ENCODE measurements around the gene TRAF2. TPM values are rescaled to one million over a fixed set of nuclear protein-coding genes. Genes with fewer than 3 reads are reported as not detected.

Gene TRAF2
- total and polyA plus RNA-seq, 2 of the 8 experiments (the other 6 are each of a cell fraction or from before 2014, with no cell fraction given) = 26.9 to 50.2 TPM

DNA sequence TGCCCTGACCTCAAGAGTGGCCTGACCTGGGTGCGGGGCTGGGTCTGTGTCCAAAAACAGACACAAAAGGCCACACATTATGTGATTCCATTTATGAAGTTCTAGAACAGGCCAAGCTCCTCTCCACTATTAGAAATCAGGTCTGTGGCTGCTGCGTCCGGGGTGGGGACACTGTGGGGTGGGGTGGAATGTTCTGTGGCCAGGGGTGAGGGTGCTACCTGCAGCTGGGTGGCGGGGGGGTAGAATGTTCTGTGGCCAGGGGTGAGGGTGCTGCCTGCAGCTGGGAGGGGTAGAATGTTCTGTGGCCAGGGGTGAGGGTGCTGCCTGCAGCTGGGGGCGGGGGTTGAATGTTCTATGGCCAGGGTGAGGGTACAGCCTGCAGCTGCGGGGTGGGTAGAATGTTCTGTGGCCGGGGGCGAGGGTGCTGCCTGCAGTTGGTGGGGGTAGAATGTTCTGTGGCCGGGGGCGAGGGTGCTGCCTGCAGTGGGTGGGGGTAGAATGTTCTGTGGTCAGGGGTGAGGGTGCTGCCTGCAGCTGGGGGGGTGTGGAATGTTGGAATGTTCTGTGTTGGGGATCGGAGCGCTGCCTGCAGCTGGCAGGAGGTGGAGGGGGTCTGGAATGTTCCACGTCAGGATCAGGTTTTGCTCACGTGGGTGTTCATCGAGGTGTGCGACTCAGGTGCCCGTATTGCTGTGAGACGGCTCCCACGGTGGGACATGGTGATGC, 74.1 kb downstream of the TRAF2 start:
- H4K5ac ChIP-seq (ENCODE audit: insufficient read length, low read depth, low read length) = no peak overlapping the region
- no peaks in the 10 kb centered on the region for H3K27me3 ChIP-seq (replicated peaks in 1 of 4; ENCODE audit: control insufficient read depth in 3 of 4, extremely low read depth in 1 of 4, insufficient read depth in 3 of 4, low read length in 3 of 4)
- H3K9ac ChIP-seq (replicated peaks in 1 of 4; ENCODE audit: extremely low read depth in 1 of 4, low read depth in 3 of 4, low read length in 3 of 4) = no peak overlapping the region
- H3K4ac ChIP-seq (replicated peaks; ENCODE audit: insufficient read length, low read depth, low read length) = no peak overlapping the region
- H3K79me2 ChIP-seq (ENCODE audit: control insufficient read depth in 1 of 2, insufficient read depth in 2 of 2, low read length in 2 of 2) = no peaks in the 10 kb centered on the region
- no peak overlapping the region for H2BK15ac ChIP-seq (ENCODE audit: low read length)
- H3K56ac ChIP-seq (replicated peaks; ENCODE audit: insufficient read length, low read depth, low read length) = no peak overlapping the region
- H4K20me1 ChIP-seq (replicated peaks in 1 of 2; ENCODE audit: control insufficient read depth in 1 of 2, insufficient read depth in 2 of 2, low read length in 2 of 2) = peaks cover 0 to 6% of the 10 kb centered on the region in 2 experiments
- H4K91ac ChIP-seq (replicated peaks; ENCODE audit: insufficient read length, low read length) = no peak overlapping the region
- FAIRE-seq (no peak), DNase-seq (ENCODE audit: low read depth in 1 of 2, low spot score in 2 of 2) (no peak)
- ChIA-PET CTCF (ENCODE audit: partially characterized antibody) (interaction anchor here (1.2 to 5.6 kb wide), 4 partner anchors 12 to 107 kb away, joined by 6 to 32 read pairs (median 18); partner anchors contain the start of gene PTGDS), POLR2A (ENCODE audit: partially characterized antibody) (interaction anchor here (1.2 kb wide), 1 partner anchor 113 kb away, joined by 3 read pairs; no protein-coding TSS in a partner anchor)
- no peak overlapping the region for H2BK20ac ChIP-seq (ENCODE audit: low read length)
- no peak overlapping the region for H2BK120ac ChIP-seq (replicated peaks; ENCODE audit: low read depth, low read length)
- H3K4me2 ChIP-seq (ENCODE audit: insufficient read depth in 1 of 2, low read depth in 2 of 2, low read length in 2 of 2) = no peak overlapping the region
- WGBS, 2 experiments (ENCODE audit: extremely low coverage in 1 of 2, insufficient coverage in 1 of 2, insufficient read length in 1 of 2, insufficient replicate concordance in 2 of 2, low coverage in 1 of 2, low lambda C conversion rate in 2 of 2, missing lambda C conversion rate in 1 of 2) = 90% methylated on average over 14 of the region's 19 CpGs; no CpG with 5 or more reads in 1 of the 2 experiments
- no peak overlapping the region for H2BK5ac ChIP-seq (ENCODE audit: low read depth, low read length)
- H3K4me1 ChIP-seq (replicated peaks in 1 of 4; ENCODE audit: control insufficient read depth in 3 of 4, insufficient read depth in 4 of 4, low read length in 3 of 4) = peaks cover 0 to 3% (median under 1%) of the 10 kb centered on the region in 4 experiments; a peak in 3 of 7 replicates
- H2BK12ac ChIP-seq (ENCODE audit: low read depth, low read length) = no peak overlapping the region
- H2AFZ ChIP-seq (ENCODE audit: low read length) = no peak overlapping the region
- H3K14ac ChIP-seq (ENCODE audit: insufficient read length) = no peak overlapping the region
- H3K4me3 ChIP-seq (ENCODE audit: extremely low read depth in 1 of 4, insufficient read depth in 2 of 4, low read depth in 3 of 4, low read length in 4 of 4) = no peak overlapping the region
- no peaks in the 10 kb centered on the region; the same call in 1 of the 2 replicates for H3K79me1 ChIP-seq (ENCODE audit: low read depth, low read length)
- no peak overlapping the region for H2AK5ac ChIP-seq (ENCODE audit: low read depth, low read length)
- H4K8ac ChIP-seq (ENCODE audit: extremely low read depth, insufficient read depth, low read length) = peak overlapping the region; percentile 89
- H3K18ac ChIP-seq (ENCODE audit: extremely low read depth, low read length) = no peak overlapping the region
- no peak overlapping the region for H3K27ac ChIP-seq (ENCODE audit: low read depth, low read length)
- no peaks in the 10 kb centered on the region for H3K36me3 ChIP-seq (ENCODE audit: control insufficient read depth in 2 of 4, insufficient read depth in 4 of 4, low read length in 3 of 4)
- peaks cover 12% of the 10 kb centered on the region; the same call in 1 of the 2 replicates for H3K23me2 ChIP-seq (ENCODE audit: low read depth, low read length)
- no peaks in the 10 kb centered on the region for H3K9me3 ChIP-seq (ENCODE audit: insufficient read depth in 2 of 2, low read depth in 1 of 2, low read length in 1 of 2)
- H3K23ac ChIP-seq (ENCODE audit: insufficient read length) = no peak overlapping the region
- TF ChIP-seq POU5F1 (IDR thresholded peaks at IDR 0.05; ENCODE audit: low read depth, low read length) (no peak), SRF (IDR thresholded peaks at IDR 0.05; ENCODE audit: low read depth, low read length) (no peak), EP300 (IDR thresholded peaks at IDR 0.05; ENCODE audit: borderline replicate concordance in 1 of 2, low read depth in 2 of 2, low read length in 2 of 2) (no peak), SAP30 (IDR thresholded peaks at IDR 0.05; ENCODE audit: insufficient read depth, insufficient replicate concordance, low read length) (no peak), JUN (IDR thresholded peaks at IDR 0.05; ENCODE audit: low read depth, low read length) (no peak), POLR2AphosphoS5 (IDR thresholded peaks at IDR 0.05; ENCODE audit: low read depth, low read length) (no peak), RNF2 (IDR thresholded peaks at IDR 0.05; ENCODE audit: borderline replicate concordance, low read depth, low read length, missing control alignments, poor library complexity, severe bottlenecking) (no peak), SP4 (IDR thresholded peaks at IDR 0.05; ENCODE audit: low read length) (no peak), RFX5 (IDR thresholded peaks at IDR 0.05; ENCODE audit: borderline replicate concordance, low read depth, low read length) (no peak), KDM4A (IDR thresholded peaks at IDR 0.05; ENCODE audit: low read depth, low read length, severe bottlenecking) (no peak), ZNF274 (IDR thresholded peaks at IDR 0.05; ENCODE audit: borderline replicate concordance, extremely low read depth, low read length) (no peak), JUND (IDR thresholded peaks at IDR 0.05; ENCODE audit: low read length) (no peak)

Data from H1 (cell line).